SK-N-MC (cell line): Measurements from ENCODE around the gene GULP1.

Experiments
- EZH2 ChIP-seq: fragments of 200-600 bp; sonication (generic); IDR thresholded peaks from one replicate; pipeline ENCODE4 v1.6.1; 2017; ENCODE audit warnings: antibody characterized with exemption
- POLR2AphosphoS5 ChIP-seq: IDR thresholded peaks from 2 replicates; pipeline ENCODE4 v1.6.1; 2012; ENCODE audit warnings: mild to moderate bottlenecking, low read depth, low read length, borderline replicate concordance

GRCh38 chr2:188307850-188308283, 16.2 kb downstream of the GULP1 start:
- TF ChIP-seq EZH2 (no peak), POLR2AphosphoS5 (no peak; the same call in 1 of the 2 replicates)
